Activated T-cell treated with anti-CD3 and anti-CD28 coated beads, Interleukin-2, amount 50 U/mL, for 72 hours (primary cell): Measurements from ENCODE around the gene LRRFIP1. TPM values are rescaled to one million over a fixed set of nuclear protein-coding genes. Genes with fewer than 3 reads are reported as not detected.
"Not testable (repeated sequence)": the region's sequence is repeated elsewhere in the genome, so short reads cannot be mapped to it uniquely, and the experiment has no call there.

ENCODE experiments used
- ATAC-seq, 2 donors: fragments of 150-1000 bp; cut with Tn5 transposase; replicated peaks in 1 of 2; 2 replicates each; pipeline ENCODE4 v1.10.0; 2021; ENCODE audit warnings: moderate library complexity in 2 of 2, mild to moderate bottlenecking in 1 of 2
- DNase-seq, 2 donors: peaks; one replicate each; pipeline ENCODE4 v3.0.0; 2021 to 2022; ENCODE audit warnings: mixed read lengths in 1 of 2
- H3K27ac Mint-ChIP-seq: one replicate; pipeline ENCODE4 v1.8.0; 2022; ENCODE audit warnings: mild to moderate bottlenecking, moderate library complexity, mixed read lengths
- H3K27me3 Mint-ChIP-seq: one replicate; pipeline ENCODE4 v1.8.0; 2022; ENCODE audit warnings: low read depth, mixed read lengths
- H3K36me3 Mint-ChIP-seq, 2 donors: one replicate each; pipeline ENCODE4 v1.8.0; 2022; ENCODE audit warnings: mixed read lengths in 2 of 2, mild to moderate bottlenecking in 1 of 2; ENCODE audit not compliant: insufficient read depth in 2 of 2
- H3K4me1 Mint-ChIP-seq: one replicate; pipeline ENCODE4 v1.8.0; 2022; ENCODE audit warnings: low read depth, mixed read lengths
- H3K4me3 Mint-ChIP-seq, 2 donors: one replicate each; pipeline ENCODE4 v1.8.0; 2022; ENCODE audit warnings: mild to moderate bottlenecking in 2 of 2, mixed read lengths in 2 of 2, moderate library complexity in 2 of 2
- H3K9me3 Mint-ChIP-seq, 2 donors: one replicate each; pipeline ENCODE4 v1.8.0; 2022; ENCODE audit warnings: mixed read lengths in 2 of 2
- total RNA-seq, 2 donors: library from RNA; stranded (reverse); gene quantifications; one replicate each; pipeline ENCODE4 v1.2.3, GENCODE V29; 2022

The LRRFIP1 gene
- total RNA-seq, 2 donors from 2014 or later: 198 to 239 TPM

GRCh38 chr2:237688541-237688940 lies 61.2 kb downstream of the LRRFIP1 start:
- not testable (repeated sequence) for H3K36me3 Mint-ChIP-seq, H3K9me3 Mint-ChIP-seq, ATAC-seq, H3K27me3 Mint-ChIP-seq, DNase-seq
- Mint-ChIP-seq H3K27ac (peak overlapping the region; percentile 52), H3K4me1 (peaks cover 49% of the 10 kb centered on the region), H3K4me3 (peak overlapping the region; percentile 22 to 29)

- no peak for DNase-seq
- H3K4me1 Mint-ChIP-seq: peaks cover 54% of the 10 kb centered on the region
- no peaks in the 10 kb centered on the region for H3K27me3 Mint-ChIP-seq
- H3K4me3 Mint-ChIP-seq: peak overlapping the region; percentile 81 to 84
- H3K36me3 Mint-ChIP-seq: peaks cover 8 to 12% of the 10 kb centered on the region in 2 donors
- no peaks in the 10 kb centered on the region for H3K9me3 Mint-ChIP-seq
- peak overlapping the region; percentile 52 for H3K27ac Mint-ChIP-seq
- ATAC-seq: no peak
Measured at GRCh38 chr2:237689336-237690131, 62.1 kb downstream of the LRRFIP1 start.

- Mint-ChIP-seq H3K27me3 (no peaks in the 10 kb centered on the region), H3K36me3 (peaks cover 8 to 14% of the 10 kb centered on the region in 2 donors), H3K27ac (no peak overlapping the region), H3K4me1 (peaks cover 71% of the 10 kb centered on the region), H3K4me3 (peak overlapping the region; percentile 81 to 84), H3K9me3 (no peaks in the 10 kb centered on the region)
- peak; percentile 49 to 56 for DNase-seq
- ATAC-seq: peak; percentile 0 to 2
Measured at GRCh38 chr2:237691029-237691907, 63.9 kb downstream of the LRRFIP1 start.

GRCh38 chr2:237691908-237692600 lies 64.7 kb downstream of the LRRFIP1 start:
- Mint-ChIP-seq H3K4me1 (peaks cover 71% of the 10 kb centered on the region), H3K27ac (peak overlapping the region; percentile 99), H3K4me3 (peak overlapping the region; percentile 97 to 100), H3K9me3 (no peaks in the 10 kb centered on the region), H3K27me3 (no peaks in the 10 kb centered on the region), H3K36me3 (peaks cover 8 to 14% of the 10 kb centered on the region in 2 donors)
- DNase-seq (peak; percentile 95 to 97), ATAC-seq (peak; percentile 69 to 74)

- peaks cover 71% of the 10 kb centered on the region for H3K4me1 Mint-ChIP-seq
- ATAC-seq (peak in 1 of 2 donors; percentile 0), DNase-seq (peak in 1 of 2 donors; percentile 32)
- peak overlapping the region; percentile 99 for H3K27ac Mint-ChIP-seq
- H3K36me3 Mint-ChIP-seq: peaks cover 8 to 14% of the 10 kb centered on the region in 2 donors
- H3K27me3 Mint-ChIP-seq: no peaks in the 10 kb centered on the region
- peak overlapping the region; percentile 97 to 100 for H3K4me3 Mint-ChIP-seq
- H3K9me3 Mint-ChIP-seq: no peaks in the 10 kb centered on the region
Measured at GRCh38 chr2:237692601-237693290, 65.4 kb downstream of the LRRFIP1 start.

- H3K4me3 Mint-ChIP-seq: peak overlapping the region; percentile 97 to 100
Measured at GRCh38 chr2:237693291-237693994, 66.1 kb downstream of the LRRFIP1 start.

GRCh38 chr2:237694415-237695194 lies 67.2 kb downstream of the LRRFIP1 start:
- Mint-ChIP-seq H3K9me3 (no peaks in the 10 kb centered on the region), H3K4me3 (peak overlapping the region; percentile 97 to 100), H3K27me3 (no peaks in the 10 kb centered on the region), H3K27ac (peak overlapping the region; percentile 99), H3K4me1 (peaks cover 71% of the 10 kb centered on the region), H3K36me3 (peaks cover 9 to 15% of the 10 kb centered on the region in 2 donors)
- ATAC-seq: peak in 1 of 2 donors; percentile 1
- peak in 1 of 2 donors; percentile 48 for DNase-seq

More at GRCh38 chr2:237693291-237693994, 66.1 kb downstream of the LRRFIP1 start:
- no peaks in the 10 kb centered on the region for H3K27me3 Mint-ChIP-seq
- H3K4me1 Mint-ChIP-seq: peaks cover 71% of the 10 kb centered on the region
- peak overlapping the region; percentile 99 for H3K27ac Mint-ChIP-seq
- DNase-seq: peak in 1 of 2 donors; percentile 40
- H3K36me3 Mint-ChIP-seq: peaks cover 8 to 15% of the 10 kb centered on the region in 2 donors
- H3K9me3 Mint-ChIP-seq: no peaks in the 10 kb centered on the region
- ATAC-seq: peak; percentile 48 to 51

- Mint-ChIP-seq H3K27me3 (no peaks in the 10 kb centered on the region), H3K27ac (peak overlapping the region; percentile 99), H3K4me3 (peak overlapping the region; percentile 97 to 100), H3K36me3 (peaks cover 10 to 15% of the 10 kb centered on the region in 2 donors), H3K4me1 (peaks cover 71% of the 10 kb centered on the region), H3K9me3 (no peaks in the 10 kb centered on the region)
- ATAC-seq (no peak), DNase-seq (no peak)
Measured at GRCh38 chr2:237695201-237695780, 67.9 kb downstream of the LRRFIP1 start.

- peak; percentile 28 to 43 for ATAC-seq
- H3K4me1 Mint-ChIP-seq: peaks cover 74% of the 10 kb centered on the region
Measured at GRCh38 chr2:237696461-237696860, 69.1 kb downstream of the LRRFIP1 start.

GRCh38 chr2:237697586-237698357 lies 70.4 kb downstream of the LRRFIP1 start:
- H3K9me3 Mint-ChIP-seq: no peaks in the 10 kb centered on the region
- H3K36me3 Mint-ChIP-seq: peaks cover 11 to 17% of the 10 kb centered on the region in 2 donors
- peak overlapping the region; percentile 97 to 100 for H3K4me3 Mint-ChIP-seq
- H3K27ac Mint-ChIP-seq: peak overlapping the region; percentile 95
- peak; percentile 48 to 50 for DNase-seq
- no peaks in the 10 kb centered on the region for H3K27me3 Mint-ChIP-seq
- peak in 1 of 2 donors; percentile 14 for ATAC-seq
- peaks cover 87% of the 10 kb centered on the region for H3K4me1 Mint-ChIP-seq

More at GRCh38 chr2:237696461-237696860, 69.1 kb downstream of the LRRFIP1 start:
- no peaks in the 10 kb centered on the region for H3K27me3 Mint-ChIP-seq
- H3K4me3 Mint-ChIP-seq: peak overlapping the region; percentile 97 to 100
- DNase-seq: peak; percentile 71 to 72
- no peaks in the 10 kb centered on the region for H3K9me3 Mint-ChIP-seq
- H3K36me3 Mint-ChIP-seq: peaks cover 10 to 15% of the 10 kb centered on the region in 2 donors
- H3K27ac Mint-ChIP-seq: peak overlapping the region; percentile 99
